Activated CD4-positive, alpha-beta T cell treated with anti-CD3 and anti-CD28 coated beads, Interleukin-2, amount 10 ng/mL, durations not matched to agents 7 days and 5 days (primary cell): ENCODE measurements around the gene TECPR1. TPM values are rescaled to one million over a fixed set of nuclear protein-coding genes. Genes with fewer than 3 reads are reported as not detected.

ENCODE experiments used
- CTCF ChIA-PET: fragments of 350-600 bp; sonication (Branson Sonifier 250); formaldehyde crosslinking; loops from one replicate; lab custom pipeline; 2021; ENCODE audit warnings: antibody characterized with exemption; lab: Charles Lee
- POLR2A ChIA-PET: fragments of 350-600 bp; sonication (Branson Sonifier 250); formaldehyde crosslinking; loops from one replicate; lab custom pipeline; 2021; ENCODE audit warnings: antibody characterized with exemption; lab: Charles Lee
- DNase-seq: peaks from one replicate; pipeline ENCODE4 v3.0.0-alpha.2; 2020
- H3K27ac Mint-ChIP-seq: one replicate; pipeline ENCODE4 v1.8.0; 2021; ENCODE audit warnings: mild to moderate bottlenecking, moderate library complexity, mixed read lengths
- H3K27me3 Mint-ChIP-seq: one replicate; pipeline ENCODE4 v1.8.0; 2021; ENCODE audit warnings: mixed read lengths
- H3K36me3 Mint-ChIP-seq: one replicate; pipeline ENCODE4 v1.8.0; 2021; ENCODE audit warnings: low read depth, mixed read lengths
- H3K4me1 Mint-ChIP-seq: one replicate; pipeline ENCODE4 v1.8.0; 2021; ENCODE audit warnings: mixed read lengths
- H3K4me3 Mint-ChIP-seq: one replicate; pipeline ENCODE4 v1.8.0; 2021; ENCODE audit warnings: mild to moderate bottlenecking, moderate library complexity, mixed read lengths
- H3K9me3 Mint-ChIP-seq: one replicate; pipeline ENCODE4 v1.8.0; 2021; ENCODE audit warnings: mixed read lengths
- total RNA-seq, 2 experiments: library from RNA; stranded (reverse); gene quantifications; one replicate each; pipeline ENCODE4 v1.2.3, GENCODE V29; 2021

The TECPR1 gene
- total RNA-seq = 10 to 100 TPM; 82.5 to 99.2 TPM

- peaks cover 66% of the 10 kb centered on the region for H3K4me1 Mint-ChIP-seq
- H3K4me3 Mint-ChIP-seq = peak within 1 kb of the TSS; percentile 94
- CTCF ChIA-PET = interaction anchor here (0.9 kb wide), 1 partner anchor 9 kb away, joined by 5 read pairs; no protein-coding TSS in a partner anchor
- H3K27me3 Mint-ChIP-seq = no peaks in the 10 kb centered on the region
- no peaks in the 10 kb centered on the region for H3K9me3 Mint-ChIP-seq
- peak; percentile 91 for DNase-seq
- H3K27ac Mint-ChIP-seq = peak within 1 kb of the TSS; percentile 99
- H3K36me3 Mint-ChIP-seq = peaks cover 51% of the 10 kb centered on the region
- POLR2A ChIA-PET = no interaction called here
Observed at GRCh38 chr7:98251601-98252424, at the start of gene TECPR1. TSS of gene TECPR1 (minus strand) at chr7:98252232. CDS start at chr7:98246146, 6,086 bp downstream.

- ChIA-PET POLR2A (no interaction called here), CTCF (interaction anchor here (0.6 kb wide), 2 partner anchors 14 to 16 kb away, joined by 3 read pairs; no protein-coding TSS in a partner anchor)
- H3K27me3 Mint-ChIP-seq = no peaks in the 10 kb centered on the region
- H3K4me3 Mint-ChIP-seq = no peak overlapping the region
- no peaks in the 10 kb centered on the region for H3K36me3 Mint-ChIP-seq
- H3K4me1 Mint-ChIP-seq = no peaks in the 10 kb centered on the region
- H3K27ac Mint-ChIP-seq = no peak overlapping the region
- no peak for DNase-seq
- H3K9me3 Mint-ChIP-seq = no peaks in the 10 kb centered on the region
Observed at GRCh38 chr7:98300595-98301372, 48.8 kb upstream of the TECPR1 start.

- Mint-ChIP-seq H3K27me3 (no peaks in the 10 kb centered on the region), H3K4me1 (no peaks in the 10 kb centered on the region), H3K4me3 (no peak overlapping the region), H3K27ac (no peak overlapping the region), H3K36me3 (no peaks in the 10 kb centered on the region), H3K9me3 (no peaks in the 10 kb centered on the region)
- CTCF ChIA-PET = no interaction called here
- POLR2A ChIA-PET = no interaction called here
- DNase-seq = no peak
Observed at GRCh38 chr7:98297626-98298286, 45.7 kb upstream of the TECPR1 start.

GRCh38 chr7:98296833-98297232, 44.8 kb upstream of the TECPR1 start:
- POLR2A ChIA-PET = no interaction called here
- no peaks in the 10 kb centered on the region for H3K4me1 Mint-ChIP-seq
- no peaks in the 10 kb centered on the region for H3K27me3 Mint-ChIP-seq
- no peaks in the 10 kb centered on the region for H3K9me3 Mint-ChIP-seq
- no peak for DNase-seq
- no peak overlapping the region for H3K4me3 Mint-ChIP-seq
- H3K27ac Mint-ChIP-seq = no peak overlapping the region
- CTCF ChIA-PET = no interaction called here
- H3K36me3 Mint-ChIP-seq = no peaks in the 10 kb centered on the region

GRCh38 chr7:98295467-98296192, 43.6 kb upstream of the TECPR1 start:
- Mint-ChIP-seq H3K4me1 (no peaks in the 10 kb centered on the region), H3K36me3 (no peaks in the 10 kb centered on the region), H3K27ac (no peak overlapping the region), H3K9me3 (no peaks in the 10 kb centered on the region), H3K4me3 (no peak overlapping the region), H3K27me3 (no peaks in the 10 kb centered on the region)
- ChIA-PET CTCF (no interaction called here), POLR2A (no interaction called here)
- DNase-seq = no peak

GRCh38 chr7:98294798-98295382, 42.9 kb upstream of the TECPR1 start:
- ChIA-PET POLR2A (no interaction called here), CTCF (interaction anchor here (1.0 kb wide), 1 partner anchor 85 kb away, joined by 3 read pairs; no protein-coding TSS in a partner anchor)
- Mint-ChIP-seq H3K36me3 (no peaks in the 10 kb centered on the region), H3K4me3 (no peak overlapping the region), H3K27me3 (no peaks in the 10 kb centered on the region), H3K27ac (no peak overlapping the region), H3K4me1 (no peaks in the 10 kb centered on the region), H3K9me3 (no peaks in the 10 kb centered on the region)
- peak; percentile 43 for DNase-seq

- H3K4me3 Mint-ChIP-seq = no peak overlapping the region
- H3K4me1 Mint-ChIP-seq = no peaks in the 10 kb centered on the region
- ChIA-PET CTCF (interaction anchor here (0.5 to 1.0 kb wide), 2 partner anchors 85 to 1022 kb away, joined by 3 to 4 read pairs; no protein-coding TSS in a partner anchor), POLR2A (no interaction called here)
- no peaks in the 10 kb centered on the region for H3K27me3 Mint-ChIP-seq
- DNase-seq = no peak
- no peaks in the 10 kb centered on the region for H3K36me3 Mint-ChIP-seq
- H3K9me3 Mint-ChIP-seq = no peaks in the 10 kb centered on the region
- no peak overlapping the region for H3K27ac Mint-ChIP-seq
Observed at GRCh38 chr7:98294326-98294725, 42.3 kb upstream of the TECPR1 start.

GRCh38 chr7:98293746-98294145, 41.7 kb upstream of the TECPR1 start:
- no peak for DNase-seq
- H3K27me3 Mint-ChIP-seq = no peaks in the 10 kb centered on the region
- H3K27ac Mint-ChIP-seq = no peak overlapping the region
- H3K36me3 Mint-ChIP-seq = no peaks in the 10 kb centered on the region
- ChIA-PET CTCF (interaction anchor here (0.5 to 1.0 kb wide), 2 partner anchors 84 to 1023 kb away, joined by 3 to 4 read pairs; no protein-coding TSS in a partner anchor), POLR2A (interaction anchor here (0.5 kb wide), 1 partner anchor 132 kb away, joined by 4 read pairs; no protein-coding TSS in a partner anchor)
- no peaks in the 10 kb centered on the region for H3K4me1 Mint-ChIP-seq
- no peak overlapping the region for H3K4me3 Mint-ChIP-seq
- no peaks in the 10 kb centered on the region for H3K9me3 Mint-ChIP-seq

GRCh38 chr7:98293265-98293664, 41.2 kb upstream of the TECPR1 start:
- CTCF ChIA-PET = interaction anchor here (0.6 kb wide), 1 partner anchor 83 kb away, joined by 3 read pairs; no protein-coding TSS in a partner anchor
- H3K4me3 Mint-ChIP-seq = no peak overlapping the region
- DNase-seq = no peak
- H3K27ac Mint-ChIP-seq = no peak overlapping the region
- H3K36me3 Mint-ChIP-seq = no peaks in the 10 kb centered on the region
- H3K4me1 Mint-ChIP-seq = peaks cover 2% of the 10 kb centered on the region
- no peaks in the 10 kb centered on the region for H3K9me3 Mint-ChIP-seq
- no peaks in the 10 kb centered on the region for H3K27me3 Mint-ChIP-seq
- POLR2A ChIA-PET = no interaction called here

- Mint-ChIP-seq H3K4me1 (peaks cover 2% of the 10 kb centered on the region), H3K27ac (no peak overlapping the region), H3K27me3 (no peaks in the 10 kb centered on the region), H3K9me3 (no peaks in the 10 kb centered on the region), H3K36me3 (no peaks in the 10 kb centered on the region), H3K4me3 (no peak overlapping the region)
- CTCF ChIA-PET = no interaction called here
- no peak for DNase-seq
- POLR2A ChIA-PET = no interaction called here
Observed at GRCh38 chr7:98291717-98292116, 39.7 kb upstream of the TECPR1 start.

- CTCF ChIA-PET = no interaction called here
- Mint-ChIP-seq H3K4me1 (peaks cover 8% of the 10 kb centered on the region), H3K36me3 (no peaks in the 10 kb centered on the region)
Observed at GRCh38 chr7:98289333-98289875, 37.4 kb upstream of the TECPR1 start.

More at GRCh38 chr7:98289333-98289875, 37.4 kb upstream of the TECPR1 start:
- POLR2A ChIA-PET = no interaction called here
- Mint-ChIP-seq H3K27ac (no peak overlapping the region), H3K9me3 (no peaks in the 10 kb centered on the region), H3K4me3 (no peak overlapping the region), H3K27me3 (no peaks in the 10 kb centered on the region)
- no peak for DNase-seq
